CD14-positive monocyte (primary cell): ENCODE results near the gene KIAA0319L. TPM values are rescaled to one million over a fixed set of nuclear protein-coding genes. Genes with fewer than 3 reads are reported as not detected.

Experiments
- DNase-seq, 3 donors: peaks; one replicate each; pipeline ENCODE4 v3.0.0-alpha.2; 2011 to 2022
- H2AFZ ChIP-seq: 2 replicates; pipeline ENCODE4 v1.6.0; 2012; ENCODE audit warnings: mild to moderate bottlenecking, low read depth, low read length, inconsistent platforms; ENCODE audit not compliant: insufficient read depth, poor library complexity, severe bottlenecking
- H3K27ac ChIP-seq, 2 donors: 1 replicate in 1 of 2; 2 replicates in 1 of 2; pipeline ENCODE4 v1.5.1; 2012 to 2013; ENCODE audit warnings: low read length in 2 of 2, control low read depth in 1 of 2, inconsistent platforms in 1 of 2, low read depth in 1 of 2, mild to moderate bottlenecking in 1 of 2
- H3K27me3 ChIP-seq, 2 donors: one replicate each; pipeline versions ENCODE4 v1.6.0 to v1.6.1; 2011 to 2013; ENCODE audit warnings: low read length in 2 of 2; ENCODE audit not compliant: control insufficient read depth in 2 of 2, insufficient read depth in 2 of 2
- H3K36me3 ChIP-seq, 2 donors: replicated peaks in 1 of 2; 1 replicate in 1 of 2; 2 replicates in 1 of 2; pipeline versions ENCODE4 v1.5.1 to v1.6.1; 2012 to 2013; ENCODE audit warnings: low read length in 2 of 2, control low read depth in 1 of 2, inconsistent platforms in 1 of 2, mild to moderate bottlenecking in 1 of 2; ENCODE audit not compliant: insufficient read depth in 2 of 2, control insufficient read depth in 1 of 2
- H3K4me1 ChIP-seq, 2 donors: 1 replicate in 1 of 2; 2 replicates in 1 of 2; pipeline versions ENCODE4 v1.5.1 to v1.6.1; 2012 to 2013; ENCODE audit warnings: low read length in 2 of 2, control low read depth in 1 of 2, inconsistent platforms in 1 of 2, mild to moderate bottlenecking in 1 of 2, moderate library complexity in 1 of 2; ENCODE audit not compliant: insufficient read depth in 2 of 2, control insufficient read depth in 1 of 2
- H3K4me2 ChIP-seq: replicated peaks from 2 replicates; pipeline ENCODE3; 2012; ENCODE audit warnings: low read length, moderate library complexity, mild to moderate bottlenecking; ENCODE audit not compliant: poor library complexity, severe bottlenecking; ENCODE audit errors: extremely low read depth
- H3K4me3 ChIP-seq, 3 experiments: fragments of 200-600 bp in 1 of 3; sonication (generic) in 1 of 3; replicated peaks in 1 of 3; 1 replicate in 2 of 3; 2 replicates in 1 of 3; pipeline ENCODE4 v1.5.1; 2011 to 2013; ENCODE audit warnings: low read length in 3 of 3, mild to moderate bottlenecking in 3 of 3, control low read depth in 2 of 3, low read depth in 2 of 3, inconsistent platforms in 1 of 3, moderate library complexity in 1 of 3
- H3K79me2 ChIP-seq: 2 replicates; pipeline ENCODE4 v1.6.0; 2012; ENCODE audit warnings: mild to moderate bottlenecking, control low read depth, inconsistent platforms, low read length, moderate library complexity; ENCODE audit not compliant: insufficient read depth
- H3K9ac ChIP-seq: 2 replicates; pipeline ENCODE4 v1.6.0; 2017; ENCODE audit warnings: low read length, mild to moderate bottlenecking; ENCODE audit not compliant: insufficient read depth, poor library complexity, severe bottlenecking
- H3K9me3 ChIP-seq, 2 donors: replicated peaks in 1 of 2; 1 replicate in 1 of 2; 2 replicates in 1 of 2; pipeline versions ENCODE4 v1.5.1 to v1.6.1; 2012 to 2013; ENCODE audit warnings: low read length in 2 of 2, control low read depth in 1 of 2; ENCODE audit not compliant: control insufficient read depth in 1 of 2, insufficient read depth in 1 of 2
- H4K20me1 ChIP-seq: 2 replicates; pipeline ENCODE4 v1.6.0; 2012; ENCODE audit warnings: mild to moderate bottlenecking, low read length, control low read depth, moderate library complexity; ENCODE audit not compliant: insufficient read depth
- H3K27ac Mint-ChIP-seq, 7 donors: one replicate each; pipeline ENCODE4 v1.8.0; 2020; ENCODE audit warnings: mild to moderate bottlenecking in 7 of 7, mixed read lengths in 7 of 7, moderate library complexity in 6 of 7, inconsistent platforms in 2 of 7
- H3K27me3 Mint-ChIP-seq, 3 donors: one replicate each; pipeline ENCODE4 v1.8.0; 2021 to 2022; ENCODE audit warnings: low read depth in 3 of 3, mild to moderate bottlenecking in 3 of 3, mixed read lengths in 3 of 3, moderate library complexity in 3 of 3, inconsistent platforms in 1 of 3
- H3K36me3 Mint-ChIP-seq, 2 donors: one replicate each; pipeline ENCODE4 v1.8.0; 2020; ENCODE audit warnings: mixed read lengths in 2 of 2, inconsistent platforms in 1 of 2, mild to moderate bottlenecking in 1 of 2
- H3K4me1 Mint-ChIP-seq: one replicate; pipeline ENCODE4 v1.8.0; 2020; ENCODE audit warnings: mild to moderate bottlenecking, mixed read lengths
- H3K4me3 Mint-ChIP-seq, 2 donors: one replicate each; pipeline ENCODE4 v1.8.0; 2020; ENCODE audit warnings: mild to moderate bottlenecking in 2 of 2, mixed read lengths in 2 of 2, moderate library complexity in 1 of 2
- H3K9me3 Mint-ChIP-seq, 7 donors: one replicate each; pipeline ENCODE4 v1.8.0; 2020 to 2022; ENCODE audit warnings: mixed read lengths in 7 of 7, mild to moderate bottlenecking in 6 of 7, moderate library complexity in 6 of 7, inconsistent platforms in 2 of 7
- CTCF ChIP-seq: fragments of 200-600 bp; IDR thresholded peaks from one replicate; pipeline ENCODE4 v1.8.0; 2022; ENCODE audit warnings: antibody characterized with exemption, mild to moderate bottlenecking
- WGBS: methylation state at CpG from one replicate; pipeline ENCODE4 v1.1.5; 2013; ENCODE audit warnings: missing lambda C conversion rate; ENCODE audit not compliant: insufficient coverage; 5-methylcytosine and 5-hydroxymethylcytosine counted together
- intact Hi-C, 2 donors: fragments of 100-400 bp; cut with micrococcal nuclease; formaldehyde crosslinking; loops; one replicate each; pipeline versions ENCODE4 v1.15.0 to v1.15.1; 2023
- polyA plus RNA-seq, 3 donors: library from polyadenylated mRNA; depleted of rRNA in 1 of 3; unstranded in 2 of 3; stranded (reverse) in 1 of 3; fragments of 300-500 nt in 2 of 3; fragments of >200 nt in 1 of 3; fragmentation: Illumina TruSeq in 2 of 3; gene quantifications; 1 replicate in 2 of 3; 2 replicates in 1 of 3; pipeline ENCODE4 v1.2.3, GENCODE V29; 2012 to 2021

Gene KIAA0319L
- polyA plus RNA-seq, 3 donors: 20.6 to 75.3 (median 28.6) TPM

- Mint-ChIP-seq H3K4me3 (no peak overlapping the region), H3K36me3 (peaks cover 50 to 61% of the 10 kb centered on the region in 2 donors), H3K9me3 (no peaks in the 10 kb centered on the region), H3K27me3 (no peaks in the 10 kb centered on the region), H3K4me1 (peaks cover 37% of the 10 kb centered on the region), H3K27ac (no peak overlapping the region)
- Histone ChIP-seq H3K9me3 (no peaks in the 10 kb centered on the region), H4K20me1 (peaks cover 11% of the 10 kb centered on the region), H3K9ac (no peak overlapping the region), H3K4me2 (no peak overlapping the region), H3K27me3 (no peaks in the 10 kb centered on the region), H3K79me2 (no peaks in the 10 kb centered on the region), H3K4me1 (peaks cover 6 to 15% of the 10 kb centered on the region in 2 donors), H3K27ac (no peak overlapping the region), H3K36me3 (peaks cover 33 to 67% of the 10 kb centered on the region in 2 donors), H3K4me3 (no peak overlapping the region), H2AFZ (no peak overlapping the region)
- DNase-seq: no peak
- 3% methylated on average over 7 of the region's 12 CpGs for WGBS
- TF ChIP-seq CTCF: no peak
- intact Hi-C loops: loop anchor here in 1 of 2 donors (5.0 kb wide), 1 partner anchor 209 kb away; no protein-coding TSS in a partner anchor
These were observed 6.0 kb upstream of the KIAA0319L start for GRCh38 chr1:35563166-35563565.

DNA sequence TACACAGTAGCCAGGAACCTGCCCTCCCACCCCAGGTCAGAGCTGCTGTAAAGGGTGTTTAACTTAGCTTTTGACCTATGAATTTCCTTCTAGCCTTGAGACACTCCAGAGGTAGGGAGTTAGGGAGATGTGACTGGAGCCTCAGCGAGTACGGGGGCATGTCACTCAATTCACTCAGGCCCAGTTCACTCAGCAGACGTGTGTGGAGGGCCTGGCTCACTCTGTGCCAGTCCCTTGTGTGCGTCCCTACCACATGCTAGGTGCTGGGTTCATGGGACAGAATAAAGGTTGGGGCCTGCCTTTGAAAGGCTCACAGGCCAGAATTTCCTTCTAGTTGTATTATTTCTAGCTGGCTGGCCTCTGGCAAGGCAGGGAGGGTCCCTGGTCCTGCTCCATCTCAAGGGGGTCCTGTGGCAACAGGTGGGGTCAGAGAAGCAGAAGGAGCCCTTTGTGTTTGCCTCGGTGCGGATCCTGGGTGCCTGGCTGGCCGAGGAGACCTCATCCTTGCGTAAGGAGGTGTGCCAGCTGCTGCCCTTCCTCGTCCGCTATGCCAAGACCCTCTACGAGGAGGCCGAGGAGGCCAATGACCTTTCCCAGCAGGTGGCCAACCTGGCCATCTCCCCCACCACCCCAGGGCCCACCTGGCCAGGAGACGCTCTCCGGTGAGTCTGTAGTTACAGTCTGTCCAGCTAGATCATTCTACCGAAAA is 4.9 kb upstream of the KIAA0319L start:
- no peak for TF ChIP-seq CTCF
- Histone ChIP-seq H3K27me3 (no peaks in the 10 kb centered on the region), H3K27ac (no peak overlapping the region), H3K36me3 (peaks cover 33 to 63% of the 10 kb centered on the region in 2 donors), H4K20me1 (peaks cover 11% of the 10 kb centered on the region), H2AFZ (no peak overlapping the region), H3K9me3 (no peaks in the 10 kb centered on the region), H3K4me1 (peaks cover 11 to 20% of the 10 kb centered on the region in 2 donors), H3K79me2 (peaks cover 3% of the 10 kb centered on the region), H3K9ac (no peak overlapping the region), H3K4me2 (no peak overlapping the region), H3K4me3 (no peak overlapping the region)
- no peak for DNase-seq
- Mint-ChIP-seq H3K27ac (peak overlapping the region in 2 of 7 donors; percentile 27 to 67), H3K9me3 (no peaks in the 10 kb centered on the region), H3K27me3 (no peaks in the 10 kb centered on the region), H3K36me3 (peaks cover 48 to 57% of the 10 kb centered on the region in 2 donors), H3K4me3 (no peak overlapping the region), H3K4me1 (peaks cover 42% of the 10 kb centered on the region)
- WGBS: 85% methylated on average over 7 of the region's 15 CpGs
- intact Hi-C loops: loop anchor here in 1 of 2 donors (5.0 kb wide), 1 partner anchor 210 kb away; no protein-coding TSS in a partner anchor
